IMR-90 (cell line): ENCODE data around the gene CHGA. TPM values are rescaled to one million over a fixed set of nuclear protein-coding genes. Genes with fewer than 3 reads are reported as not detected.

Experiments
- ATAC-seq: fragments of 200-7000 bp; cut with Tn5 transposase; 2 replicates; pipeline ENCODE4 v1.9.1; 2020; ENCODE audit warnings: low read depth, mild to moderate bottlenecking, moderate library complexity
- BruUV-seq: library from RNA; stranded (reverse); fragments of 400-500 nt; replicated peaks from 2 replicates; lab custom pipeline; 2021; lab: Mats Ljungman, UMichigan
- CTCF ChIA-PET: fragments of 300-600 bp; formaldehyde crosslinking; extraction: SDS; loops from one replicate; lab custom pipeline; 2021; ENCODE audit warnings: antibody characterized with exemption; lab: Yijun Ruan, JAX
- POLR2A ChIA-PET: fragments of 300-600 bp; sonication (Branson Sonifier 250); formaldehyde crosslinking; loops from one replicate; lab custom pipeline; 2022; ENCODE audit warnings: antibody characterized with exemption; ENCODE audit not compliant: unreplicated experiment; lab: Charles Lee
- DNase-seq: peaks from one replicate; pipeline ENCODE4 v3.0.0; 2013
- H2AFZ ChIP-seq: replicated peaks from 2 replicates; pipeline ENCODE3; 2013; ENCODE audit warnings: low read length, mild to moderate bottlenecking; ENCODE audit not compliant: poor library complexity
- H2AK5ac ChIP-seq: 2 replicates; pipeline ENCODE4 v1.6.1; 2013; ENCODE audit warnings: low read depth, low read length, inconsistent platforms
- H2AK9ac ChIP-seq: replicated peaks from 2 replicates; pipeline ENCODE3; 2013; ENCODE audit warnings: mild to moderate bottlenecking, low read depth, low read length, moderate library complexity; ENCODE audit not compliant: poor library complexity
- H2BK120ac ChIP-seq: 2 replicates; pipeline ENCODE4 v1.6.1; 2013; ENCODE audit warnings: low read depth, low read length, inconsistent platforms
- H2BK15ac ChIP-seq: 3 replicates; pipeline ENCODE4 v1.6.1; 2013; ENCODE audit warnings: low read depth, low read length, inconsistent platforms
- H2BK20ac ChIP-seq: 2 replicates; pipeline ENCODE4 v1.6.1; 2013; ENCODE audit warnings: low read depth, mild to moderate bottlenecking, inconsistent platforms, low read length, moderate library complexity
- H2BK5ac ChIP-seq: 2 replicates; pipeline ENCODE4 v1.6.1; 2013; ENCODE audit warnings: mild to moderate bottlenecking, low read depth, low read length, inconsistent platforms; ENCODE audit not compliant: poor library complexity, severe bottlenecking
- H3K14ac ChIP-seq: replicated peaks from 2 replicates; pipeline ENCODE4 v1.6.1; 2013; ENCODE audit warnings: low read depth, low read length, inconsistent platforms
- H3K18ac ChIP-seq: 2 replicates; pipeline ENCODE4 v1.6.1; 2013; ENCODE audit warnings: low read depth, low read length, control low read depth
- H3K23ac ChIP-seq: 2 replicates; pipeline ENCODE4 v1.6.1; 2013; ENCODE audit warnings: low read depth, low read length, inconsistent platforms
- H3K27ac ChIP-seq: 2 replicates; pipeline ENCODE4 v1.5.1; 2013; ENCODE audit warnings: mild to moderate bottlenecking, control low read depth, low read length; ENCODE audit not compliant: insufficient read depth
- H3K27me3 ChIP-seq: 2 replicates; pipeline ENCODE4 v1.6.1; 2013; ENCODE audit warnings: low read length; ENCODE audit not compliant: control insufficient read depth, insufficient read depth
- H3K36me3 ChIP-seq: 2 replicates; pipeline ENCODE4 v1.6.1; 2013; ENCODE audit warnings: low read length, mixed read lengths; ENCODE audit not compliant: control insufficient read depth, insufficient read depth
- H3K4ac ChIP-seq: 2 replicates; pipeline ENCODE4 v1.6.1; 2013; ENCODE audit warnings: low read depth, low read length, inconsistent platforms
- H3K4me1 ChIP-seq: 2 replicates; pipeline ENCODE4 v1.6.1; 2013; ENCODE audit warnings: low read length, mixed read lengths; ENCODE audit not compliant: control insufficient read depth, insufficient read depth
- H3K4me2 ChIP-seq: 2 replicates; pipeline ENCODE4 v1.6.1; 2013; ENCODE audit warnings: low read depth, mild to moderate bottlenecking, control low read depth, low read length, moderate library complexity
- H3K4me3 ChIP-seq: 2 replicates; pipeline ENCODE4 v1.5.1; 2013; ENCODE audit warnings: low read depth, mild to moderate bottlenecking, control low read depth, low read length, moderate library complexity; ENCODE audit not compliant: insufficient read depth
- H3K56ac ChIP-seq: 2 replicates; pipeline ENCODE4 v1.6.1; 2013; ENCODE audit warnings: low read length, inconsistent platforms; ENCODE audit not compliant: insufficient read depth; ENCODE audit errors: extremely low read depth
- H3K79me1 ChIP-seq, 2 experiments: 2 replicates each; pipeline ENCODE4 v1.6.1; 2013; ENCODE audit warnings: low read length in 2 of 2, inconsistent platforms in 1 of 2, low read depth in 1 of 2
- H3K9ac ChIP-seq: 2 replicates; pipeline ENCODE4 v1.6.1; 2013; ENCODE audit warnings: low read depth, low read length, control low read depth
- H3K9me1 ChIP-seq: 2 replicates; pipeline ENCODE4 v1.6.1; 2013; ENCODE audit warnings: low read length, inconsistent platforms; ENCODE audit not compliant: insufficient read depth
- H3K9me3 ChIP-seq: 2 replicates; pipeline ENCODE4 v1.6.1; 2013; ENCODE audit warnings: low read length; ENCODE audit not compliant: control insufficient read depth, insufficient read depth
- H4K20me1 ChIP-seq: 2 replicates; pipeline ENCODE4 v1.6.1; 2013; ENCODE audit warnings: low read length, inconsistent platforms; ENCODE audit not compliant: insufficient read depth
- H4K5ac ChIP-seq: 2 replicates; pipeline ENCODE4 v1.6.1; 2013; ENCODE audit warnings: mild to moderate bottlenecking, low read depth, low read length, control low read depth
- H4K8ac ChIP-seq, 2 experiments: 2 replicates each; pipeline ENCODE4 v1.6.1; 2013; ENCODE audit warnings: low read depth in 2 of 2, low read length in 2 of 2, control low read depth in 1 of 2, inconsistent platforms in 1 of 2
- H4K91ac ChIP-seq: 2 replicates; pipeline ENCODE4 v1.6.1; 2013; ENCODE audit warnings: low read depth, low read length, inconsistent platforms; ENCODE audit not compliant: insufficient read depth
- BHLHE40 ChIP-seq: fragments of 150-350 bp; IDR thresholded peaks from 2 replicates; pipeline ENCODE4 v1.6.1; 2016; ENCODE audit warnings: mild to moderate bottlenecking, low read depth, low read length
- CHD1 ChIP-seq: IDR thresholded peaks from 2 replicates; pipeline ENCODE4 v1.6.1; 2012; ENCODE audit warnings: low read depth, low read length, improper control_type of control experiment
- FOS ChIP-seq: fragments of 150-350 bp; IDR thresholded peaks from 2 replicates; pipeline ENCODE4 v1.6.1; 2016; ENCODE audit warnings: low read depth, low read length
- MAFK ChIP-seq: IDR thresholded peaks from 2 replicates; pipeline ENCODE4 v1.6.1; 2012; ENCODE audit warnings: low read depth, low read length, improper control_type of control experiment
- MAZ ChIP-seq: IDR thresholded peaks from 2 replicates; pipeline ENCODE4 v1.6.1; 2012; ENCODE audit warnings: low read depth, mild to moderate bottlenecking, low read length, improper control_type of control experiment, moderate library complexity, borderline replicate concordance
- MXI1 ChIP-seq: IDR thresholded peaks from 2 replicates; pipeline ENCODE4 v1.6.1; 2012; ENCODE audit warnings: low read depth, mild to moderate bottlenecking, low read length, moderate library complexity, borderline replicate concordance
- NFE2L2 ChIP-seq: fragments of 150-350 bp; IDR thresholded peaks from 2 replicates; pipeline ENCODE4 v1.6.1; 2016; ENCODE audit warnings: low read depth, mild to moderate bottlenecking, low read length
- RCOR1 ChIP-seq: IDR thresholded peaks from 2 replicates; pipeline ENCODE4 v1.6.1; 2012; ENCODE audit warnings: mild to moderate bottlenecking, low read length, improper control_type of control experiment; ENCODE audit not compliant: insufficient replicate concordance
- RFX5 ChIP-seq: IDR thresholded peaks from 2 replicates; pipeline ENCODE4 v1.8.0; 2012; ENCODE audit warnings: low read depth, mild to moderate bottlenecking, low read length, moderate library complexity
- SMC3 ChIP-seq: fragments of 150-350 bp; IDR thresholded peaks from 2 replicates; pipeline ENCODE4 v1.6.1; 2016; ENCODE audit warnings: low read depth, mild to moderate bottlenecking, antibody characterized with exemption, low read length, moderate library complexity
- USF2 ChIP-seq: fragments of 150-350 bp; IDR thresholded peaks from 2 replicates; pipeline ENCODE4 v1.6.1; 2017; ENCODE audit warnings: mild to moderate bottlenecking, antibody characterized with exemption, low read length, low read depth
- WGBS, 2 experiments: methylation state at CpG; one replicate each; pipeline versions ENCODE4 v1.1.5 to v1.1.7; 2013; ENCODE audit warnings: missing lambda C conversion rate in 2 of 2; ENCODE audit not compliant: insufficient read length in 1 of 2; ENCODE audit errors: extremely low coverage in 2 of 2; 5-methylcytosine and 5-hydroxymethylcytosine counted together
- dilution Hi-C: fragments of 300-500 bp; cut with HindIII; formaldehyde crosslinking; loops from one replicate; pipeline ENCODE4 v1.14.3; 2018; ENCODE audit warnings: low sequenced_read_pairs; ENCODE audit not compliant: unreplicated experiment
- in situ Hi-C: fragments of 300-500 bp; cut with MboI; formaldehyde crosslinking; loops from 3 replicates; pipeline ENCODE4 v1.14.3; 2019; ENCODE audit warnings: low sequenced_read_pairs, inconsistent platforms, mixed read lengths
- intact Hi-C: fragments of 100-400 bp; cut with micrococcal nuclease; formaldehyde crosslinking; loops from 2 replicates; pipeline ENCODE4 v1.10.0; 2022
- polyA plus RNA-seq, 3 experiments: library from polyadenylated mRNA; depleted of rRNA; stranded (reverse); fragments of >200 nt; gene quantifications; 2 replicates each; pipeline ENCODE4 v1.2.3, GENCODE V29; 2012; ENCODE audit warnings: low replicate concordance in 1 of 3
- total RNA-seq: library from RNA; depleted of rRNA; stranded (reverse); fragments of >200 nt; gene quantifications from 2 replicates; pipeline ENCODE4 v1.2.3, GENCODE V29; 2012
- TF ChIP-seq, protein P1 (sequence below): fragments of 150-350 bp; IDR thresholded peaks from 2 replicates; pipeline ENCODE4 v1.6.1; 2016; ENCODE audit warnings: low read depth, mild to moderate bottlenecking, low read length, moderate library complexity, borderline replicate concordance

The CHGA gene
- total and polyA plus RNA-seq, 2 of the 4 experiments (the other 2 are of a cell fraction), result not detected

DNA sequence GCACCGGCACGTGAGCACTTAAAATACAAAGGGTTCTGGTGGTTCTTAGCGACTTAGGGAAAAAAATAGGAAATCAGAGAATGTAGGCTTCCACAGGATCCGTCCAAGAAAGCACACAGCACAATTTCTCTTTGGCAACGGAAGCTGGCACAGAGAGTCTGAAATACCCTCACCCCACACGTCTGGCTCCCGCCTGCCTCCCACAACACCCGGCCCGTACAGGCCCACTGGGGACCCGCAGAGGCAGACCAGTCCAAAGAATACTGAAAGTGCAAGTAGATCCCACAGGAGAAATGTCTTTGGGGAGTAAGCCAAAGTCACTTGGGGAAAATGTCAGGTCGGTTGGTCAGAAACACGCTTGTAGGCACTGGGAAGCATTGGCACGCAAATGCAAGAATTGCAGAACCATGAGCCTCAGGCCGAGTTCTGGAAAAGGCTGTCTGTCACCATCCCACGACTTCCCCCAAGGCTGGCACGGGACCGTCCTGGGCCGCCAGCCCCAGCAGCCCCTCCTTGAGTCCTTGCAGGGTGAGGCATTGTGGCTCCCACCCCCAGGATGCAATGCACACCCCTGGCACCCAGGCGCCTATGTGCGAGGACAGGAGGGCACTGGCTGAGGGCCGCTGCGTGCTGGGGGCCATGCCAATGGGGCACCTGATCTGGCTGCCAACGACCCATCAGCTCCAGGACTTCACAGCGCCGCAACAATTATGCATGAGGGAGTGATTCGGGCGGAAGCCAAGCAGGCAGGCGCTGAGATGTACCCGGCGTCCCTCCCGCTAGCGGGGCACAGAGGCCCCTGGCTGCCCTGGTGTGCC is 29.7 kb downstream of the CHGA start:
- no peak overlapping the region for H3K18ac ChIP-seq
- 94% methylated on average over 6 of the region's 32 CpGs; no CpG with 5 or more reads in 1 of the 2 experiments for WGBS, 2 experiments
- no peaks in the 10 kb centered on the region for H3K36me3 ChIP-seq
- no peak overlapping the region for H3K27ac ChIP-seq
- no peaks in the 10 kb centered on the region for H3K79me1 ChIP-seq
- H4K20me1 ChIP-seq, result no peaks in the 10 kb centered on the region; the same call in 1 of the 2 replicates
- H2BK5ac ChIP-seq, result no peak overlapping the region
- dilution Hi-C loops, result no loop called here
- H2AFZ ChIP-seq, result no peak overlapping the region
- in situ Hi-C loops, result loop anchor here (5.0 kb wide), 1 partner anchor 185 kb away; no protein-coding TSS in a partner anchor
- no peak overlapping the region for H3K4ac ChIP-seq
- no peaks in the 10 kb centered on the region for H3K9me1 ChIP-seq
- H3K4me3 ChIP-seq, result no peak overlapping the region
- ChIA-PET CTCF (interaction anchor here (0.6 to 1.8 kb wide), 6 partner anchors 10 to 224 kb away, joined by 3 to 11 read pairs (median 6); no protein-coding TSS in a partner anchor), POLR2A (no interaction called here)
- TF ChIP-seq MXI1 (no peak), RCOR1 (no peak), NFE2L2 (no peak), RFX5 (no peak), MAFK (no peak), BHLHE40 (no peak), MAZ (no peak), FOS (no peak), SMC3 (no peak), CHD1 (no peak), USF2 (no peak)
- TF ChIP-seq, protein P1, sequence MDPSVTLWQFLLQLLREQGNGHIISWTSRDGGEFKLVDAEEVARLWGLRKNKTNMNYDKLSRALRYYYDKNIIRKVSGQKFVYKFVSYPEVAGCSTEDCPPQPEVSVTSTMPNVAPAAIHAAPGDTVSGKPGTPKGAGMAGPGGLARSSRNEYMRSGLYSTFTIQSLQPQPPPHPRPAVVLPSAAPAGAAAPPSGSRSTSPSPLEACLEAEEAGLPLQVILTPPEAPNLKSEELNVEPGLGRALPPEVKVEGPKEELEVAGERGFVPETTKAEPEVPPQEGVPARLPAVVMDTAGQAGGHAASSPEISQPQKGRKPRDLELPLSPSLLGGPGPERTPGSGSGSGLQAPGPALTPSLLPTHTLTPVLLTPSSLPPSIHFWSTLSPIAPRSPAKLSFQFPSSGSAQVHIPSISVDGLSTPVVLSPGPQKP, result no peak
- no peak overlapping the region for H2BK120ac ChIP-seq
- no peak for ATAC-seq
- H3K9ac ChIP-seq, result no peak overlapping the region
- no peaks in the 10 kb centered on the region for H3K27me3 ChIP-seq
- H2BK20ac ChIP-seq, result no peak overlapping the region
- BruUV-seq, result no TSS peak
- no peaks in the 10 kb centered on the region for H3K4me1 ChIP-seq
- no peak overlapping the region for H2BK15ac ChIP-seq
- no peak overlapping the region for H4K8ac ChIP-seq
- no peak overlapping the region for H4K5ac ChIP-seq
- no peak overlapping the region for H4K91ac ChIP-seq
- H3K9me3 ChIP-seq, result no peaks in the 10 kb centered on the region
- no peak overlapping the region for H2AK9ac ChIP-seq
- intact Hi-C loops, result loop anchor here (1.0 to 2.0 kb wide), 3 partner anchors 161 to 226 kb away; no protein-coding TSS in a partner anchor
- no peak overlapping the region for H3K56ac ChIP-seq
- H3K14ac ChIP-seq, result no peak overlapping the region
- H3K23ac ChIP-seq, result no peak overlapping the region
- H2AK5ac ChIP-seq, result no peak overlapping the region
- no peak for DNase-seq
- no peak overlapping the region for H3K4me2 ChIP-seq
